Heart right ventricle (tissue), 16 donors: ENCODE results near the gene MRFAP1. TPM values are rescaled to one million over a fixed set of nuclear protein-coding genes. Genes with fewer than 3 reads are reported as not detected.
A peak's percentile ranks its signal among the peaks of the same experiment; 100 is the strongest.

ENCODE experiments used
- ATAC-seq, 8 donors: fragments of 200-7000 bp; cut with Tn5 transposase; one replicate each; pipeline ENCODE4 v1.9.1; 2020; ENCODE audit warnings: mild to moderate bottlenecking in 8 of 8, moderate library complexity in 8 of 8, moderate number of reproducible peaks in 1 of 8
- DNase-seq, 2 donors: peaks; one replicate each; pipeline ENCODE4 v3.0.0-alpha.2; 2020
- H3K27ac ChIP-seq, 10 donors: fragments of 200-600 bp; sonication (generic) in 2 of 10; one replicate each; pipeline versions ENCODE4 v1.5.0 to v1.8.0; 2020 to 2022; ENCODE audit warnings: mild to moderate bottlenecking in 3 of 10
- H3K27me3 ChIP-seq, 7 donors: fragments of 200-600 bp; one replicate each; pipeline ENCODE4 v1.8.0; 2021 to 2022; ENCODE audit warnings: mild to moderate bottlenecking in 2 of 7
- H3K36me3 ChIP-seq, 9 donors: fragments of 200-600 bp; sonication (generic) in 1 of 9; one replicate each; pipeline versions ENCODE4 v1.5.0 to v1.8.0; 2020 to 2022; ENCODE audit warnings: mild to moderate bottlenecking in 2 of 9
- H3K4me1 ChIP-seq, 9 donors: fragments of 200-600 bp; sonication (generic) in 1 of 9; one replicate each; pipeline versions ENCODE4 v1.5.0 to v1.8.0; 2020 to 2022; ENCODE audit warnings: mild to moderate bottlenecking in 4 of 9
- H3K4me3 ChIP-seq, 10 donors: fragments of 200-600 bp; sonication (generic) in 2 of 10; one replicate each; pipeline versions ENCODE4 v1.5.0 to v1.8.0; 2020 to 2022; ENCODE audit warnings: mild to moderate bottlenecking in 7 of 10, moderate library complexity in 2 of 10
- H3K9me3 ChIP-seq, 11 donors: fragments of 200-600 bp in 10 of 11; sonication (generic) in 2 of 11; one replicate each; pipeline versions ENCODE4 v1.5.0 to v1.8.0; 2013 to 2022; ENCODE audit warnings: mild to moderate bottlenecking in 2 of 11, control low read depth in 1 of 11, moderate library complexity in 1 of 11
- WGBS, 2 donors: extraction: QIAGEN DNeasy Blood & Tissue Kit; methylation state at CpG; one replicate each; pipeline ENCODE4 v1.1.7; 2013; ENCODE audit warnings: inconsistent platforms in 1 of 2; 5-methylcytosine and 5-hydroxymethylcytosine counted together
- intact Hi-C, 10 donors: fragments of 100-400 bp; cut with DNase I; formaldehyde crosslinking; loops; one replicate each; pipeline versions ENCODE4 v1.11.1 to v1.14.2; 2022
- polyA plus RNA-seq, 2 donors: library from polyadenylated mRNA; stranded (reverse); fragments of 200-250 nt; gene quantifications; one replicate each; pipeline ENCODE4 v1.2.3, GENCODE V29; 2013
- total RNA-seq, 10 donors: library from RNA; stranded (reverse); fragmentation: NEBNext Ultra II Directional in 3 of 10; extraction: Animal tissue kit (Norgen Biotek cat#: 25700) in 3 of 10; gene quantifications; one replicate each; pipeline versions ENCODE4 v1.2.1 to v1.2.4, GENCODE V29; 2021 to 2023
- TF ChIP-seq, protein P1 (sequence below), 9 donors: fragments of 200-600 bp; sonication (generic) in 2 of 9; IDR thresholded peaks; one replicate each; pipeline versions ENCODE4 v1.5.0 to v1.8.0; 2021 to 2022; ENCODE audit warnings: antibody characterized with exemption in 9 of 9, mild to moderate bottlenecking in 5 of 9, moderate library complexity in 1 of 9
- donor health status: Arrhythmogenic right ventricular cardiomyopathy.
- donor health status: ischemic (EF 13 %, LVEDD 7.1; RV severe dilation, severe dysfunction).
- donor health status: healthy with polysubstance abuse.
- donor health status: DM: no; HTN: yes; CAD: no.
- donor health status: DM: no; HTN: no; CAD: no.
- donor health status: ischemic (EF 25% LVEDD 6.9; RV normal size, moderate dysfunction).
- donor health status: ischemic (EF 25% LVEDD 5.7; RV mildly dilated, moderate dysfunction).
- donor health status: healthy.
- donor health status: DM: yes; HTN: yes; CAD: no.
- donor health status: Ischemic cardiomyopathy.
- donor health status: ischemic (EF 35%, LVEDD 5.7; RV mildly dilated, moderate dysfunction).
- donor health status: nonischemic (EF 11% LVEDD 7.7; RV severe dilation, severe dysfunction).
- donor health status: DM: yes; HTN: yes; CAD: no.
- donor health status: PGD.
- donor health status: ischemic (EF 29% LVEDD 5.4; RV normal size, mild dysfunction).
- donor health status: nonischemic (EF 23%, LVEDD 6.1; RV moderate dilation, normal function).

MRFAP1 gene
- total and polyA plus RNA-seq, 12 donors = 163 to 445 (median 248) TPM

DNA sequence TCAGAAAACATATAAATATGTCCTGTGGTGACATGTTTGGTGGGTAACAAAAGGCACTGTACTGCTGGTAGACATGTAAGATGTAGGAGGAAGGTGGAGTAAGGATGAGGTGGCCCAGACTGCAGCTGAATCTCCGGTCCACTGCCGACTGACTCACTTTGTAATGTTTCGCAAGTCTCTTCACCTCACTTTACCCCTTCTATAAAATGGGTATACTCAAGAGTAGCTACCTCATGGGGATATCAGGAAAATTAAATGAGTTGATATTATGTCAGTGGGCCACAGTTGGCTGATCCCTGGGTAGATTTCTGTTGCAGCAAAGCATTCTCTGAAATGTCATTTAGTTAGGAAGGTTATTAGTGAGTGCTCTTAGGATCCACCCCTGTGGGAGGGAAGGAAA, 22.1 kb downstream of the MRFAP1 start:
- TF ChIP-seq, protein P1, sequence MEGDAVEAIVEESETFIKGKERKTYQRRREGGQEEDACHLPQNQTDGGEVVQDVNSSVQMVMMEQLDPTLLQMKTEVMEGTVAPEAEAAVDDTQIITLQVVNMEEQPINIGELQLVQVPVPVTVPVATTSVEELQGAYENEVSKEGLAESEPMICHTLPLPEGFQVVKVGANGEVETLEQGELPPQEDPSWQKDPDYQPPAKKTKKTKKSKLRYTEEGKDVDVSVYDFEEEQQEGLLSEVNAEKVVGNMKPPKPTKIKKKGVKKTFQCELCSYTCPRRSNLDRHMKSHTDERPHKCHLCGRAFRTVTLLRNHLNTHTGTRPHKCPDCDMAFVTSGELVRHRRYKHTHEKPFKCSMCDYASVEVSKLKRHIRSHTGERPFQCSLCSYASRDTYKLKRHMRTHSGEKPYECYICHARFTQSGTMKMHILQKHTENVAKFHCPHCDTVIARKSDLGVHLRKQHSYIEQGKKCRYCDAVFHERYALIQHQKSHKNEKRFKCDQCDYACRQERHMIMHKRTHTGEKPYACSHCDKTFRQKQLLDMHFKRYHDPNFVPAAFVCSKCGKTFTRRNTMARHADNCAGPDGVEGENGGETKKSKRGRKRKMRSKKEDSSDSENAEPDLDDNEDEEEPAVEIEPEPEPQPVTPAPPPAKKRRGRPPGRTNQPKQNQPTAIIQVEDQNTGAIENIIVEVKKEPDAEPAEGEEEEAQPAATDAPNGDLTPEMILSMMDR (IDR thresholded peaks at IDR 0.05) = no peak
- Histone ChIP-seq H3K4me1 (peaks cover 0 to 25% (median 15%) of the 10 kb centered on the region in 9 donors), H3K4me3 (no peak overlapping the region), H3K36me3 (no peaks in the 10 kb centered on the region), H3K27ac (no peak overlapping the region), H3K9me3 (no peaks in the 10 kb centered on the region), H3K27me3 (peaks cover 0 to 75% (median 21%) of the 10 kb centered on the region in 7 donors)
- DNase-seq (no peak), ATAC-seq (no peak)
- intact Hi-C loops = no loop called here
- WGBS, 2 donors = 95 to 99% methylated on average over 3 of the region's 3 CpGs

DNA sequence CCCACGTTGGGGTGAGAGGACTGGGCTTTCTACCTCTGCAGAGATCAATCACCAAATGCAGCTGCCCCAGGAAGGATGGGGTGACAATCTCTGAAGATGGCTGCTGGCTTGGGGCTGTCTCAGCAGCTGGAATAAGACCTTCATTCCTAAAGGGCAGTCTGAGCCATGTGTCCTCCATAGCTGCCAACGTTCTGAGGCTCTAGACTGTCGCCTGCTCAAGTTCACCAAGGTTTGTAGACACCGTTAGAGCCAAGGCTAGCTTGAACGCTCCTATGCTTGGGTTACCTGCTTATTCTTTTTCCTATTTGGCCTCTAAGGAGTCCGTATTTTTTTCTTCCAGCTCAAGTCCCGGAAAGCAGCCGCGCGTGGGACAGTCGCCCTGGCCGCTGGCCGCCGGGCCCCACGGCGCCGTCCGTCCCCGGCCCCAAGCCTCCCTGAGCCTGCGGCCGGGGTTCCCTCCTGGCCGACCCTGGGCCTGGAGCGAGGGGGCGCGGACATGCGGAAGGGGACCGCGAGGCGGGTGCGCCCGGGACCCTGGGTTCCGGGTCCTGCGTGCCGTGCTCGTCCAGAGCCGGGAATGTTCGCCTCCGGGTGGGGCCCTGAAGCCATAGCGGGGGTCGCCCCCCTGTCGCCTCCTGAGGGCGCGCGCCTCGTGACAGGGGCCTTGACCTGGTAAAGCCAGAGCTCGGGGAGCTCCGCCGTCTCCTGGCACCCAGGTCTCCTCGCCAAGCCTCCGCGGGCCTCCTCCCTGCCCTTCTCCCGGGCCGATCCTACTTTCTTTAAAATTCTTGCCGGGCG, 23.3 kb downstream of the MRFAP1 start:
- Histone ChIP-seq H3K9me3 (no peaks in the 10 kb centered on the region), H3K27me3 (peaks cover 0 to 63% (median 17%) of the 10 kb centered on the region in 7 donors), H3K27ac (no peak overlapping the region), H3K4me3 (peak overlapping the region; percentile 18 to 56 (median 42)), H3K36me3 (no peaks in the 10 kb centered on the region), H3K4me1 (peaks cover 0 to 19% (median 12%) of the 10 kb centered on the region in 9 donors)
- TF ChIP-seq, protein P1 (IDR thresholded peaks at IDR 0.05) = no peak
- DNase-seq (no peak), ATAC-seq (peak in 6 of 8 donors; percentile 10 to 50 (median 30))
- 9 to 16% methylated on average over 55 of the region's 55 CpGs for WGBS, 2 donors
- intact Hi-C loops = no loop called here

DNA sequence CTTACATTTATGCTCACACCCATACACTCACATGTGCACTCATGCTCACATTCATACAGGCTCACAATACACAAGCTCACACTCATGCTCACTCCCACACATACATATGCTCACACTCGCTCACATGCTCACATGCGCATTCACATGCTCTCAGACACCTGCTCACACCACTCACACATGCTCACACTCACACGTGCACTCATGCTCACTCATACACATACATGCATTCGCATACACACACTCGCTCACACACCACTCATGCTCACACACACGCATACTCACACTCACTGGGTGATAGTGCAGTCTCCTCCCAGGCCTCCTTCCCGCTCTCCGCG, 24.8 kb downstream of the MRFAP1 start:
- 90 to 97% methylated on average over 9 of the region's 9 CpGs for WGBS, 2 donors
- Histone ChIP-seq H3K4me3 (no peak overlapping the region), H3K27me3 (peaks cover 0 to 49% (median 14%) of the 10 kb centered on the region in 7 donors), H3K4me1 (peaks cover 0 to 13% (median 9%) of the 10 kb centered on the region in 9 donors), H3K9me3 (no peaks in the 10 kb centered on the region), H3K27ac (no peak overlapping the region), H3K36me3 (peaks cover 0 to 3% (median 0%) of the 10 kb centered on the region in 9 donors)
- TF ChIP-seq, protein P1 (IDR thresholded peaks at IDR 0.05) = no peak
- no peak for DNase-seq
- intact Hi-C loops = no loop called here
- no peak for ATAC-seq

DNA sequence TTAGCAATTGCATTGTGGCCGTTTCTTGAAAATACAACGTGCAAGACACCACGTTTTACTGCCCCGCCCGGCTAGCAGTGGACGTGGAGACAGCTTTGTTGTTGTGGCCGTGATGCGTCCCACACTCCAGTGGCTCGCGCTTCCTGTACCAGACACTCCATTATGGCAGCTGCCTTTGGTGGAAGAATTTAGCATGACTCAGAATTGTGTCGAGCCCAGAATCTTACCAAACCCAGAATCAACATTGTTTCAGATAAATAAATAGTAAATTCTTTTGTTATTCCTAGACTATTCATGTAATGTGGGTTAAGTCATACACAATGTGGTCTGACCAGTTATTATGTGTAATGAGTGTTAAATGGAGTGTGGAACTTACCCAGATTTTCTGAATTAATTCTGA, 27.9 kb downstream of the MRFAP1 start:
- 88 to 89% methylated on average over 11 of the region's 11 CpGs for WGBS, 2 donors
- ATAC-seq = no peak
- Histone ChIP-seq H3K36me3 (peaks cover 0 to 8% (median 0%) of the 10 kb centered on the region in 9 donors), H3K9me3 (no peaks in the 10 kb centered on the region), H3K27me3 (peaks cover 0 to 22% (median 14%) of the 10 kb centered on the region in 7 donors), H3K27ac (no peak overlapping the region), H3K4me1 (peaks cover 0 to 17% (median 13%) of the 10 kb centered on the region in 9 donors), H3K4me3 (no peak overlapping the region)
- intact Hi-C loops = no loop called here
- DNase-seq = no peak
- TF ChIP-seq, protein P1 (IDR thresholded peaks at IDR 0.05) = no peak
